Mucosa of rectum (tissue), 2 donors: ENCODE results near the gene ANKRD23.
A peak's percentile ranks its signal among the peaks of the same experiment; 100 is the strongest.
"Not testable (repeated sequence)": the region's sequence is repeated elsewhere in the genome, so short reads cannot be mapped to it uniquely, and the experiment has no call there.

ENCODE experiments used
- H3K27ac ChIP-seq, 2 donors: one replicate each; pipeline ENCODE4 v1.7.0; 2013; ENCODE audit warnings: inconsistent platforms in 2 of 2, low read depth in 2 of 2, low read length in 2 of 2
- H3K27me3 ChIP-seq, 2 donors: one replicate each; pipeline ENCODE4 v1.7.0; 2013; ENCODE audit warnings: low read length in 2 of 2; ENCODE audit not compliant: control insufficient read depth in 2 of 2, insufficient read depth in 2 of 2
- H3K36me3 ChIP-seq, 2 donors: one replicate each; pipeline ENCODE4 v1.7.0; 2013; ENCODE audit warnings: low read length in 2 of 2; ENCODE audit not compliant: control insufficient read depth in 2 of 2, insufficient read depth in 2 of 2
- H3K4me1 ChIP-seq, 2 donors: one replicate each; pipeline ENCODE4 v1.7.0; 2013; ENCODE audit warnings: low read length in 2 of 2, mild to moderate bottlenecking in 1 of 2; ENCODE audit not compliant: control insufficient read depth in 2 of 2, insufficient read depth in 2 of 2
- H3K4me3 ChIP-seq, 2 donors: one replicate each; pipeline ENCODE4 v1.7.0; 2013; ENCODE audit warnings: low read length in 2 of 2
- H3K9ac ChIP-seq, 2 donors: one replicate each; pipeline ENCODE4 v1.7.0; 2013; ENCODE audit warnings: low read length in 2 of 2, low read depth in 1 of 2, mild to moderate bottlenecking in 1 of 2
- H3K9me3 ChIP-seq, 2 donors: one replicate each; pipeline ENCODE4 v1.7.0; 2013; ENCODE audit warnings: low read length in 2 of 2; ENCODE audit not compliant: control insufficient read depth in 2 of 2
- donor health status: healthy.
- donor health status: Normal muscosa, but diverticular disease.

Gene ANKRD23

GRCh38 chr2:96863575-96864342 lies 19.9 kb upstream of the ANKRD23 start:
- Histone ChIP-seq H3K27ac (no peak overlapping the region), H3K36me3 (peaks cover 34 to 44% of the 10 kb centered on the region in 2 donors), H3K27me3 (no peaks in the 10 kb centered on the region), H3K9ac (no peak overlapping the region), H3K4me1 (peaks cover 20 to 31% of the 10 kb centered on the region in 2 donors), H3K4me3 (no peak overlapping the region), H3K9me3 (no peaks in the 10 kb centered on the region)

DNA sequence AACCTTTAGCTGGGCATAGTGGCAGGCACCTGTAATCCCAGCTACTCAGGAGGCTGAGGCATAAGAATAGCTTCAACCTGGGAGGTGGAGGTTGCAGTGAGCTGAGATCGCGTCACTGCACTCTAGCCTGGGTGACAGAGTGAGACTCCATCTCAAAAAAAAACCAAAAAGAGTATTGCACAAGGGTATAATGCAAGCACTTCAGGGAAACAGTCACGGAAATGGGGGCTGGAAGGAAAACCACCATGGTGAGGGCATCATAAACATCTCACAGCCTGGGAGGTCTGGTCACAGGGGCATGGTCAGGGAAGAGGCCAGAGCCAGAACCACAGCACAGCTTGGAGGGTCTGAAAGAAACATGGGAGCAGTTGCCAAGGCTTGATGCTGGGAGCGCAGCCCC lies 19.2 kb upstream of the ANKRD23 start:
- H3K9ac ChIP-seq, H3K27me3 ChIP-seq, H3K9me3 ChIP-seq, H3K27ac ChIP-seq, H3K4me3 ChIP-seq: not testable (repeated sequence)
- Histone ChIP-seq H3K36me3 (peaks cover 34 to 44% of the 10 kb centered on the region in 2 donors), H3K4me1 (peaks cover 18 to 29% of the 10 kb centered on the region in 2 donors)

DNA sequence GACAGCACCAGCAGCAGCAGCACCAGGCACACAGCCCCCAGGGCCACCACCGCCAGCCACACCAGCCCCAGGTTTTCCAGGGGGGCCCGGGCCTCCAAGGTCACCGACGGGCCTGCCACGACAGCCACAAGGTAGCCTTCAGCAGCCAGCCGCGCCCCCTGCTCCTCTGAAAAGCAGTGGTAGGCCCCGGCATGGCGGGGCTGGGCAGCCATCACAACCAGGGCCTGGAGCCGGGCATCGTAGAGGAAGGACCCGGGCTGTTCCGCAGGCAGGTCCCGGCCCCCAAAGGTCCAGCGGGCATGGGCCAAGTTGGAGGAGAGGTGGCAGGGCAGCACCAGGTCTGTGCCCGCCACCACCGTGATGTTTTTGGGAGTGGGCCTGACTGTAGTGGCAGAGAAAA lies 17.3 kb upstream of the ANKRD23 start:
- Histone ChIP-seq H3K4me1 (peaks cover 15 to 17% of the 10 kb centered on the region in 2 donors), H3K36me3 (peaks cover 34 to 44% of the 10 kb centered on the region in 2 donors), H3K27me3 (no peaks in the 10 kb centered on the region), H3K9me3 (no peaks in the 10 kb centered on the region), H3K4me3 (no peak overlapping the region), H3K9ac (no peak overlapping the region), H3K27ac (no peak overlapping the region)

GRCh38 chr2:96860065-96861029 lies 16.5 kb upstream of the ANKRD23 start:
- H3K9ac ChIP-seq: no peak overlapping the region
- H3K27me3 ChIP-seq: no peaks in the 10 kb centered on the region
- peaks cover 29 to 37% of the 10 kb centered on the region in 2 donors for H3K36me3 ChIP-seq
- H3K9me3 ChIP-seq: no peaks in the 10 kb centered on the region
- H3K4me1 ChIP-seq: peaks cover 15% of the 10 kb centered on the region in 2 donors
- no peak overlapping the region for H3K4me3 ChIP-seq
- H3K27ac ChIP-seq: no peak overlapping the region

DNA sequence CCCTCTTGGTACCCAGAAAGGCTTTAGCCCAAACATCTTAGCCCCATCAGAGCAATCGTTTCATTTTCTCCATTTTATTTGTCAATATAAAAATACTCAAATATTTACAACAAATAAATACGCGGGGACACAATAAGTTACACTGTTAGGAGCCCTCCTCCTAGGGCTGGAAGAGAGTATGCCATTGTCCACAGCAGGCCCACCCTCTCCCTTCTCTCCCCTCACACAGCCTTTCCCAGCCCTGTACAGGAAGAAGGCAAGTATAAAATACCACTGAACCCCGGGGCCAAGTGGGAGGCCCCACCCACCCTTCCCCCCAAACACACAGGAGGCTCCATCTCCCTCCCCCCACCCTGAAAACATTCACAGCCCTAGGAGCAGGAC lies 15.9 kb upstream of the ANKRD23 start:
- Histone ChIP-seq H3K27ac (peak overlapping the region in 1 of 2 donors; percentile 32), H3K9me3 (no peaks in the 10 kb centered on the region), H3K9ac (no peak overlapping the region), H3K27me3 (no peaks in the 10 kb centered on the region), H3K36me3 (peaks cover 23 to 31% of the 10 kb centered on the region in 2 donors), H3K4me3 (no peak overlapping the region), H3K4me1 (peaks cover 15% of the 10 kb centered on the region in 2 donors)

DNA sequence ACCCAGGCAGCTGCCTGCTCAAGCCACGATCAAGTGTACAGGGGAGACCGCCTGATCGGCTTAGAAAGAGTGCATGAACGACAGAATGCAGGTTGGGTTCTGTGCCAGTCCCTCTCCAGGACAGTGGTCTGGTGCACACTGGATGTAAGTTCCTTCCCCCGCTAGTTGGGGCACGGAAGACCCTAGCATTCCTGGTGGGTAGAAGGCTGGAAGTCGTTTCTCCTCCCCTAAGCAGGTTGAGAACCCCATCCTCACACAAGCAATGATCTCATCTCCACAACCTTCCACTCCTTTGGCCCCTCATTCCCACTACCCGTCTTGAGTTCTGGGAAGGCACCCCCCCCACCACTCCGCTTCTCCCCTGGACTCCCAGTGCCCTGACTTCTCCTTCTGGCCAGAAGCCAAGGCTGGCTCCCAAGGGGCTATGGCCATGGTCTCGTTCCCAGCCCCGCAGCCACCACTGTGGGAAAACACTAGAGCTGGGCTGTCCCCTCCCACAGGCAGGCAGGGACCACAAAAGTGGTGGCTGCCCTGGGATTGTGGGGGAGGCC lies 15.4 kb upstream of the ANKRD23 start:
- Histone ChIP-seq H3K9ac (peak overlapping the region in 1 of 2 donors; percentile 85), H3K4me3 (peak overlapping the region in 1 of 2 donors; percentile 70), H3K27me3 (no peaks in the 10 kb centered on the region), H3K27ac (peak overlapping the region in 1 of 2 donors; percentile 58), H3K9me3 (no peaks in the 10 kb centered on the region), H3K4me1 (peaks cover 15% of the 10 kb centered on the region in 2 donors), H3K36me3 (peaks cover 18 to 28% of the 10 kb centered on the region in 2 donors)

- peak within 1 kb of the TSS; percentile 61 to 71 for H3K27ac ChIP-seq
- H3K9ac ChIP-seq: peak within 1 kb of the TSS; percentile 74 to 85
- H3K4me1 ChIP-seq: peaks cover 15% of the 10 kb centered on the region in 2 donors
- peaks cover 17 to 25% of the 10 kb centered on the region in 2 donors for H3K36me3 ChIP-seq
- H3K9me3 ChIP-seq: no peaks in the 10 kb centered on the region
- H3K4me3 ChIP-seq: peak within 1 kb of the TSS; percentile 69 to 70
- no peaks in the 10 kb centered on the region for H3K27me3 ChIP-seq
Measured at GRCh38 chr2:96857667-96858372, 14.0 kb upstream of the ANKRD23 start, which contains the start of gene ANKRD39. Gene ANKRD39, minus strand, starts transcription at chr2:96858016. Its CDS starts 29 bp downstream, at chr2:96857987.

GRCh38 chr2:96856776-96857666 lies 13.2 kb upstream of the ANKRD23 start:
- Histone ChIP-seq H3K9ac (peak overlapping the region; percentile 71 to 85), H3K27ac (peak overlapping the region; percentile 61 to 71), H3K27me3 (no peaks in the 10 kb centered on the region), H3K4me1 (peaks cover 14 to 15% of the 10 kb centered on the region in 2 donors), H3K9me3 (no peaks in the 10 kb centered on the region), H3K4me3 (peak overlapping the region; percentile 61 to 70), H3K36me3 (peaks cover 18 to 28% of the 10 kb centered on the region in 2 donors)

- Histone ChIP-seq H3K36me3 (peaks cover 22 to 32% of the 10 kb centered on the region in 2 donors), H3K9ac (no peak overlapping the region)
Measured at GRCh38 chr2:96853321-96853720, 9.5 kb upstream of the ANKRD23 start.

More at GRCh38 chr2:96853321-96853720, 9.5 kb upstream of the ANKRD23 start:
- H3K27me3 ChIP-seq: no peaks in the 10 kb centered on the region
- H3K4me1 ChIP-seq: peaks cover 7 to 8% of the 10 kb centered on the region in 2 donors
- H3K27ac ChIP-seq: no peak overlapping the region
- no peak overlapping the region for H3K4me3 ChIP-seq
- H3K9me3 ChIP-seq: no peaks in the 10 kb centered on the region
